Measurements from ENCODE around the gene PSMC2. TPM values are rescaled to one million over a fixed set of nuclear protein-coding genes. Genes with fewer than 3 reads are reported as not detected.

PSMC2 gene
- total and polyA plus RNA-seq, 2 donors from 2014 or later, result 98.8 to 115 TPM

DNA sequence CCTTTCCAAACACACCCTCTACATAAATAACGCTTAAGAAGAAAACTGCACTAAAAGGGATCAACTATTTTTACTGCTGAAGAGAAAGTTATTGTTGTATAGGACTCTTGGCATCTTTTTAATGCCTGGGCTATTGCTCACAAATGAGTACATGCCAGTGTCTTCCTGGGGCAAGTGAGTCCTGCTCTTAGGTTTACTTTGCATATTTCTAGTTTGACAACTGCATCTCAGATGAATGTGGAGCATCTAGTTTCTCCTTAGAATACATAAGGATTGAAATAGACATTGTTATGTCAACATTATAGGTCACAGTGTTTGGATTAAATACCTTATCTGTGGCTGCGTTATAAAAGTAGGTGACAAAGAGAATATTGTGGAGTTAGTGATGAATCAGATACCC is 44.5 kb downstream of the PSMC2 start:
- intact Hi-C loops (cut with DNase I), result no loop called here
- no peak overlapping the region for H3K27ac ChIP-seq (ENCODE audit: low read depth in 2 of 2, low read length in 2 of 2)
- TF ChIP-seq, protein P1, sequence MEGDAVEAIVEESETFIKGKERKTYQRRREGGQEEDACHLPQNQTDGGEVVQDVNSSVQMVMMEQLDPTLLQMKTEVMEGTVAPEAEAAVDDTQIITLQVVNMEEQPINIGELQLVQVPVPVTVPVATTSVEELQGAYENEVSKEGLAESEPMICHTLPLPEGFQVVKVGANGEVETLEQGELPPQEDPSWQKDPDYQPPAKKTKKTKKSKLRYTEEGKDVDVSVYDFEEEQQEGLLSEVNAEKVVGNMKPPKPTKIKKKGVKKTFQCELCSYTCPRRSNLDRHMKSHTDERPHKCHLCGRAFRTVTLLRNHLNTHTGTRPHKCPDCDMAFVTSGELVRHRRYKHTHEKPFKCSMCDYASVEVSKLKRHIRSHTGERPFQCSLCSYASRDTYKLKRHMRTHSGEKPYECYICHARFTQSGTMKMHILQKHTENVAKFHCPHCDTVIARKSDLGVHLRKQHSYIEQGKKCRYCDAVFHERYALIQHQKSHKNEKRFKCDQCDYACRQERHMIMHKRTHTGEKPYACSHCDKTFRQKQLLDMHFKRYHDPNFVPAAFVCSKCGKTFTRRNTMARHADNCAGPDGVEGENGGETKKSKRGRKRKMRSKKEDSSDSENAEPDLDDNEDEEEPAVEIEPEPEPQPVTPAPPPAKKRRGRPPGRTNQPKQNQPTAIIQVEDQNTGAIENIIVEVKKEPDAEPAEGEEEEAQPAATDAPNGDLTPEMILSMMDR (IDR thresholded peaks at IDR 0.05; ENCODE audit: borderline replicate concordance, extremely low read depth, insufficient read depth), result no peak

DNA sequence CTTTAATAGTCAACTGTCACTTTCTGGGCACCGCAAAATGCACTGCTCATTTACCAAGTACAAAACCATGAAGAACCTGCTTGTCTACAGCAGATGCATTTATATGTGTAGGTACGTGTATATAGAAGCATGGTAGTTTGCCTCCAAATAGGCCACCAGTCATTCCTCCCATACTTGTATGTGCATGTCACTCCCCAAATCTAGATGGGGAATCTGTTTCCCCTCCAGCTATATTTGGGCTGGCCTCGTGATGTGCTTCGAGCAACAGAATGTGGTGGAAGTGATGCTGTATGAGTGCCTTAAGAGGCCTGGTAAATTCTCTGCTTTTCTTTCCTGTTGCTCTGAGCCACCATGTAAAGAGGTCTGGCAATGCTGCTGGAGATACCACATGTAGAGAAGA is 47.1 kb downstream of the PSMC2 start:
- no peak for FAIRE-seq
- H3K4me3 ChIP-seq (ENCODE audit: low read length in 3 of 3), result no peak overlapping the region
- TF ChIP-seq, protein P1 (IDR thresholded peaks at IDR 0.05; ENCODE audit: borderline replicate concordance, extremely low read depth, insufficient read depth), result no peak
- no peaks in the 10 kb centered on the region for H3K36me3 ChIP-seq (ENCODE audit: control insufficient read depth in 2 of 3, insufficient read depth in 3 of 3, low read length in 3 of 3)
- no peaks in the 10 kb centered on the region for H3K27me3 ChIP-seq (ENCODE audit: control insufficient read depth, insufficient read depth, low read length)
- no peak overlapping the region for H3K27ac ChIP-seq (ENCODE audit: low read depth in 2 of 2, low read length in 2 of 2)
- H3K9ac ChIP-seq (ENCODE audit: low read length in 3 of 3), result no peak overlapping the region
- no peaks in the 10 kb centered on the region for H3K4me1 ChIP-seq (ENCODE audit: control insufficient read depth in 2 of 3, insufficient read depth in 2 of 3, low read depth in 1 of 3, low read length in 3 of 3)
- intact Hi-C loops (cut with DNase I), result no loop called here
- no peaks in the 10 kb centered on the region for H3K9me3 ChIP-seq (ENCODE audit: control insufficient read depth in 2 of 3, insufficient read depth in 1 of 3, low read length in 3 of 3)
- no peak for DNase-seq

More for the DNA sequence above, 44.5 kb downstream of the PSMC2 start:
- Histone ChIP-seq H3K36me3 (ENCODE audit: control insufficient read depth in 2 of 3, insufficient read depth in 3 of 3, low read length in 3 of 3) (no peaks in the 10 kb centered on the region), H3K27me3 (ENCODE audit: control insufficient read depth, insufficient read depth, low read length) (no peaks in the 10 kb centered on the region), H3K9me3 (ENCODE audit: control insufficient read depth in 2 of 3, insufficient read depth in 1 of 3, low read length in 3 of 3) (no peaks in the 10 kb centered on the region), H3K4me3 (ENCODE audit: low read length in 3 of 3) (no peak overlapping the region), H3K9ac (ENCODE audit: low read length in 3 of 3) (no peak overlapping the region), H3K4me1 (ENCODE audit: control insufficient read depth in 2 of 3, insufficient read depth in 2 of 3, low read depth in 1 of 3, low read length in 3 of 3) (no peaks in the 10 kb centered on the region)
- DNase-seq (no peak), FAIRE-seq (no peak)

DNA sequence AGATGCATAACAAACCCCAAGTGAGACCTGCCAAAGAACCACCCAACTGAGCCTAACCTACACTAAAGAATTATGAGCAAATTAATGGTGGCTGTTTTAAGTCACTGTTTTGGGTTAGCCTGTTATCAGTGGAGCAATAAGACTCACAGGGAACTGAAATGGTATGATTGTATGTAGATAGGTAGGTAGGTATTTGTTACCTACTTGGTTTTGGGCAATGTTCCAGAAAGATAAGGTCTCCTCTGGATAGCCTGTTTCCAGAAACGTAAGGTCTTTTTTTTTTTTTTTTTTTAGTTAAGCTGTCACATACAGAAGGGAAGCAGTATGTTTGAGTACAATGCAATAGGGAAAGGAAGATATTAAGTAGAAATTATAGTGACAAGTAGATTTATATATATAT is 47.6 kb downstream of the PSMC2 start:
- intact Hi-C loops (cut with DNase I), result no loop called here
- Histone ChIP-seq H3K9me3 (ENCODE audit: control insufficient read depth in 2 of 3, insufficient read depth in 1 of 3, low read length in 3 of 3) (no peaks in the 10 kb centered on the region), H3K9ac (ENCODE audit: low read length in 3 of 3) (no peak overlapping the region), H3K27ac (ENCODE audit: low read depth in 2 of 2, low read length in 2 of 2) (no peak overlapping the region), H3K4me1 (ENCODE audit: control insufficient read depth in 2 of 3, insufficient read depth in 2 of 3, low read depth in 1 of 3, low read length in 3 of 3) (no peaks in the 10 kb centered on the region), H3K36me3 (ENCODE audit: control insufficient read depth in 2 of 3, insufficient read depth in 3 of 3, low read length in 3 of 3) (no peaks in the 10 kb centered on the region), H3K4me3 (ENCODE audit: low read length in 3 of 3) (no peak overlapping the region), H3K27me3 (ENCODE audit: control insufficient read depth, insufficient read depth, low read length) (no peaks in the 10 kb centered on the region)
- TF ChIP-seq, protein P1 (IDR thresholded peaks at IDR 0.05; ENCODE audit: borderline replicate concordance, extremely low read depth, insufficient read depth), result no peak
- no peak for FAIRE-seq
- no peak for DNase-seq

DNA sequence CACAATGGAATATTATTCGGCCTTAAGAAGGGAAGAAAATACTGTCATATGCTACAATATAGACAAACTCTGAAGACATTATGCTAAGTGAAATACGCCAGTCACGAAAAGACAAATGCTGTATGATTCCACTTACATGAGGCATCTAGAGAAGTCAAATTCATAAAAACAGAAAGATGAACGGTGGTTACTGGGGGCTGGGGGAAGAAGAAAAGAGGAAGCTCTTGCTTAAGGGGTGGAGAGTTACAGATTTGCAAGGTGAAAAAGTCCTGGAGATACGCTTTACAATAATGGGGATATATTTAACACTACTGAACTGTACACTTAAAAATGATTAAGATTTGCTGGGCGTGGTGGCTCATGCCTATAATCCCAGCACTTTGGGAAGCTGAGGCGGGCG is 49.0 kb downstream of the PSMC2 start:
- no peaks in the 10 kb centered on the region for H3K27me3 ChIP-seq (ENCODE audit: control insufficient read depth, insufficient read depth, low read length)
- DNase-seq, result no peak
- H3K27ac ChIP-seq (ENCODE audit: low read depth in 2 of 2, low read length in 2 of 2), result no peak overlapping the region
- TF ChIP-seq, protein P1 (IDR thresholded peaks at IDR 0.05; ENCODE audit: borderline replicate concordance, extremely low read depth, insufficient read depth), result no peak
- H3K4me3 ChIP-seq (ENCODE audit: low read length in 3 of 3), result no peak overlapping the region
- intact Hi-C loops (cut with DNase I), result no loop called here
- no peaks in the 10 kb centered on the region for H3K9me3 ChIP-seq (ENCODE audit: control insufficient read depth in 2 of 3, insufficient read depth in 1 of 3, low read length in 3 of 3)
- no peak for FAIRE-seq
- no peak overlapping the region for H3K9ac ChIP-seq (ENCODE audit: low read length in 3 of 3)
- no peaks in the 10 kb centered on the region for H3K4me1 ChIP-seq (ENCODE audit: control insufficient read depth in 2 of 3, insufficient read depth in 2 of 3, low read depth in 1 of 3, low read length in 3 of 3)
- no peaks in the 10 kb centered on the region for H3K36me3 ChIP-seq (ENCODE audit: control insufficient read depth in 2 of 3, insufficient read depth in 3 of 3, low read length in 3 of 3)

Measured in kidney (tissue), 14 donors.